Uterus (tissue), 2 donors: ENCODE results near the gene FSD1.

Source experiments
- CTCF ChIP-seq, 4 experiments: fragments of 200-600 bp in 2 of 4; fragments of 450-650 bp in 2 of 4; sonication (generic) in 2 of 4; IDR thresholded peaks; one replicate each; pipeline ENCODE4 v1.5.1; 2016 to 2019; ENCODE audit warnings: antibody characterized with exemption in 4 of 4, mild to moderate bottlenecking in 2 of 4, moderate library complexity in 1 of 4
- POLR2A ChIP-seq, 2 donors: fragments of 450-650 bp; IDR thresholded peaks; one replicate each; pipeline ENCODE4 v1.6.1; 2016; ENCODE audit warnings: antibody characterized with exemption in 2 of 2, mild to moderate bottlenecking in 1 of 2, moderate library complexity in 1 of 2

DNA sequence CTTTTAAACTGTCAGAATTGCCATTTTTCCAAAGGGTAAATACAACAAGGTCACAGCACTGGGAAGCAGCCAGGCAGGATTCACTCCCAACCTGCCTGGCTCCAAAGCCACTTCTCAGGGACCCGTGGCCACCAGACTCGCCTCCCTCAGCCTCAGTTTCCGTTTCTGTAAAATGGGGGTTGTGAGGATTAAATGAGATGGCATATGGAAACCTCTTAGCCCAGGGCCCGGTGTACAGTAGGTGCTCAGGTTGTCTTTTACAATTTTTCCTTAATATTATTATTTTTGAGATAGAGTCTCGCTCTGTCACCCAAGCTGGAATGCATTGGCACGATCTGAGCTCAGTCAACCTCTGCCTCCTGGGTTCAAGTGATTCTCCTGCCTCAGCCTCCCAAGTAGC, 47.4 kb upstream of the FSD1 start:
- no peak for TF ChIP-seq CTCF (IDR thresholded peaks at IDR 0.05)
- no peak for TF ChIP-seq POLR2A (IDR thresholded peaks at IDR 0.05)
